Tibial nerve (tissue), 4 donors: ENCODE data around the gene HSD17B12.

Experiments
- CTCF ChIP-seq, 5 experiments: fragments of 200-600 bp in 3 of 5; fragments of 450-650 bp in 2 of 5; sonication (generic) in 3 of 5; IDR thresholded peaks; one replicate each; pipeline ENCODE4 v1.5.1; 2016 to 2019; ENCODE audit warnings: antibody characterized with exemption in 5 of 5, mild to moderate bottlenecking in 3 of 5, moderate library complexity in 2 of 5
- EP300 ChIP-seq, 2 donors: sonication (generic); formaldehyde crosslinking; IDR thresholded peaks; one replicate each; pipeline ENCODE4 v1.6.1; 2017; ENCODE audit warnings: antibody characterized with exemption in 2 of 2, mild to moderate bottlenecking in 1 of 2
- POLR2A ChIP-seq, 2 donors: fragments of 450-650 bp; IDR thresholded peaks; one replicate each; pipeline ENCODE4 v1.6.1; 2017; ENCODE audit warnings: antibody characterized with exemption in 2 of 2, mild to moderate bottlenecking in 2 of 2, moderate library complexity in 2 of 2

GRCh38 chr11:43868852-43869567, 188.5 kb downstream of the HSD17B12 start:
- no peak for TF ChIP-seq POLR2A (IDR thresholded peaks at IDR 0.05)
- no peak for TF ChIP-seq EP300 (IDR thresholded peaks at IDR 0.05)
- no peak for TF ChIP-seq CTCF (IDR thresholded peaks at IDR 0.05)
